HEK293 (cell line): ENCODE measurements around the gene NMS.

ENCODE experiments used
- CTCF ChIA-PET: fragments of 350-600 bp; formaldehyde crosslinking; extraction: SDS; loops from one replicate; lab custom pipeline; 2021; ENCODE audit warnings: antibody characterized with exemption; lab: Yijun Ruan, JAX
- POLR2A ChIA-PET: fragments of 300-600 bp; formaldehyde crosslinking; extraction: SDS; loops from one replicate; lab custom pipeline; 2020; ENCODE audit warnings: antibody characterized with exemption, inconsistent platforms; lab: Yijun Ruan, JAX
- H3K27ac ChIP-seq: fragments of 200-500 bp; sonication (Bioruptor generic); 2 replicates; pipeline ENCODE4 v1.5.1; 2014; ENCODE audit warnings: low read depth, low read length, control low read depth, inconsistent platforms; ENCODE audit errors: extremely low read depth
- H3K36me3 ChIP-seq, 2 experiments: fragments of 200-500 bp in 1 of 2; sonication (Bioruptor generic) in 1 of 2; 1 replicate in 1 of 2; 2 replicates in 1 of 2; pipeline ENCODE4 v1.5.1; 2014 to 2017; ENCODE audit warnings: inconsistent platforms in 2 of 2, low read length in 2 of 2; ENCODE audit not compliant: control insufficient read depth in 2 of 2, insufficient read depth in 1 of 2
- H3K4me1 ChIP-seq: fragments of 200-500 bp; sonication (Bioruptor generic); 2 replicates; pipeline ENCODE4 v1.5.1; 2014; ENCODE audit warnings: mild to moderate bottlenecking, low read length, inconsistent platforms; ENCODE audit not compliant: control insufficient read depth, insufficient read depth
- H3K4me3 ChIP-seq: 2 replicates; pipeline ENCODE4 v1.5.1; 2011; ENCODE audit warnings: low read depth, mild to moderate bottlenecking, control low read depth, low read length, moderate library complexity
- H3K9me3 ChIP-seq: fragments of 200-500 bp; sonication (Bioruptor generic); 2 replicates; pipeline ENCODE4 v1.5.1; 2014; ENCODE audit warnings: low read depth, low read length, inconsistent platforms; ENCODE audit not compliant: control insufficient read depth, insufficient read depth
- MEIS1 ChIP-seq: sonication (generic); formaldehyde crosslinking; IDR thresholded peaks from 2 replicates; pipeline ENCODE4 v1.8.1; 2022; ENCODE audit warnings: missing genetic modification reagents, mild to moderate bottlenecking, borderline replicate concordance
- SALL2 ChIP-seq: fragments of 450-650 bp; formaldehyde crosslinking; IDR thresholded peaks from 2 replicates; pipeline ENCODE4 v1.5.0; 2017; ENCODE audit warnings: missing biosample characterization, mild to moderate bottlenecking, missing genetic modification characterization, borderline replicate concordance
- SETDB1 ChIP-seq: IDR thresholded peaks from one replicate; pipeline ENCODE4 v1.6.1; 2017; ENCODE audit warnings: mild to moderate bottlenecking, low read length, moderate library complexity, mixed read lengths; ENCODE audit not compliant: insufficient read length
- ZFP3 ChIP-seq: fragments of 450-650 bp; formaldehyde crosslinking; IDR thresholded peaks from 2 replicates; pipeline ENCODE4 v1.5.1; 2016; ENCODE audit warnings: low read depth, missing biosample characterization, missing genetic modification characterization
- ZNF133 ChIP-seq: fragments of 450-650 bp; formaldehyde crosslinking; IDR thresholded peaks from 2 replicates; pipeline ENCODE4 v1.5.1; 2016; ENCODE audit warnings: missing biosample characterization, missing genetic modification characterization
- ZNF248 ChIP-seq: fragments of 450-650 bp; formaldehyde crosslinking; IDR thresholded peaks from 2 replicates; pipeline ENCODE4 v1.5.1; 2017; ENCODE audit warnings: missing biosample characterization, missing genetic modification characterization
- ZNF426 ChIP-seq: fragments of 450-650 bp; formaldehyde crosslinking; IDR thresholded peaks from 2 replicates; pipeline ENCODE4 v1.5.1; 2017; ENCODE audit warnings: missing biosample characterization, missing genetic modification characterization, mild to moderate bottlenecking, inconsistent platforms, moderate library complexity
- ZNF596 ChIP-seq: fragments of 450-650 bp; IDR thresholded peaks from 2 replicates; pipeline ENCODE4 v1.5.0; 2018; ENCODE audit warnings: missing biosample characterization, mild to moderate bottlenecking, missing genetic modification characterization, moderate library complexity
- ZNF610 ChIP-seq: fragments of 450-650 bp; formaldehyde crosslinking; IDR thresholded peaks from 2 replicates; pipeline ENCODE4 v1.5.1; 2016; ENCODE audit warnings: missing biosample characterization, missing genetic modification characterization, borderline replicate concordance
- ZNF623 ChIP-seq: fragments of 450-650 bp; formaldehyde crosslinking; IDR thresholded peaks from 2 replicates; pipeline ENCODE4 v1.5.1; 2016; ENCODE audit warnings: missing biosample characterization, missing genetic modification characterization
- TF ChIP-seq, protein P1 (sequence below): fragments of 450-650 bp; IDR thresholded peaks from 2 replicates; pipeline ENCODE4 v1.5.1; 2018; ENCODE audit warnings: missing biosample characterization, missing genetic modification characterization
- TF ChIP-seq, protein P2 (sequence below): fragments of 450-650 bp; formaldehyde crosslinking; conservative IDR thresholded peaks from 2 replicates; pipeline ENCODE4 v1.5.1; 2016; ENCODE audit warnings: low read depth, missing biosample characterization, missing genetic modification characterization
- TF ChIP-seq, protein P3 (sequence below): fragments of 450-650 bp; formaldehyde crosslinking; IDR thresholded peaks from 2 replicates; pipeline ENCODE4 v1.5.1; 2016; ENCODE audit warnings: missing biosample characterization, missing genetic modification characterization
- TF ChIP-seq, protein P4 (sequence below): fragments of 450-650 bp; formaldehyde crosslinking; IDR thresholded peaks from 2 replicates; pipeline ENCODE4 v1.5.1; 2016; ENCODE audit warnings: missing biosample characterization, missing genetic modification characterization, low read depth
- TF ChIP-seq, protein P5 (sequence below): fragments of 450-650 bp; formaldehyde crosslinking; IDR thresholded peaks from 2 replicates; pipeline ENCODE4 v1.5.1; 2017; ENCODE audit warnings: missing biosample characterization, mild to moderate bottlenecking, missing genetic modification characterization, moderate library complexity

NMS gene

DNA sequence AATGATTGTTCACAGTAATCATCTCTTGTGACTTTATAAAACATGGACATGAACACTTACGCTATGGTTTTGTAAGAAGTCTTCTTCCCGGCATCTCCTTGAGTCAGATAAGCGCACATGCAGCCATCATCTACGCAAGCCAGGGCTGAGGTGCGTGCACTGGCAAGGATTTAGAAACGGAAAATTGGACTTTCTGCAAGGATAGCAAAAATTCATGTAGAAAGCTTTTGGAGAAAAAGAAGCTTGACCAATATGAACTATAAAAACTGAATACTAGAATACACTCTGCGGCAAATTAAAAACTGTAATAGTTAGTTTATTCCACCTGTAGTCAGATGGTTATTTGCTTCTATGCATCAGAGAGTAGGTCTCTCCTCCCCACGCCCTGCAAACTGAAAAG is 6.3 kb downstream of the NMS start:
- no peak overlapping the region for H3K4me3 ChIP-seq
- ChIA-PET CTCF (no interaction called here), POLR2A (interaction anchor here (0.6 kb wide), 1 partner anchor 1875 kb away, joined by 5 read pairs; no protein-coding TSS in a partner anchor)
- H3K4me1 ChIP-seq = no peaks in the 10 kb centered on the region
- no peaks in the 10 kb centered on the region for H3K9me3 ChIP-seq
- no peaks in the 10 kb centered on the region for H3K36me3 ChIP-seq
- H3K27ac ChIP-seq = no peak overlapping the region
- TF ChIP-seq ZFP3 (no peak), ZNF623 (tag by site-specific recombination) (no peak), SALL2 (tag by site-specific recombination) (no peak), MEIS1 (CRISPR knock-in tag) (no peak), ZNF248 (tag by site-specific recombination) (no peak), ZNF426 (tag by site-specific recombination) (no peak), ZNF133 (tag by site-specific recombination) (no peak), ZNF610 (tag by site-specific recombination) (no peak), SETDB1 (no peak), ZNF596 (tag by site-specific recombination) (no peak)
- TF ChIP-seq, protein P1, sequence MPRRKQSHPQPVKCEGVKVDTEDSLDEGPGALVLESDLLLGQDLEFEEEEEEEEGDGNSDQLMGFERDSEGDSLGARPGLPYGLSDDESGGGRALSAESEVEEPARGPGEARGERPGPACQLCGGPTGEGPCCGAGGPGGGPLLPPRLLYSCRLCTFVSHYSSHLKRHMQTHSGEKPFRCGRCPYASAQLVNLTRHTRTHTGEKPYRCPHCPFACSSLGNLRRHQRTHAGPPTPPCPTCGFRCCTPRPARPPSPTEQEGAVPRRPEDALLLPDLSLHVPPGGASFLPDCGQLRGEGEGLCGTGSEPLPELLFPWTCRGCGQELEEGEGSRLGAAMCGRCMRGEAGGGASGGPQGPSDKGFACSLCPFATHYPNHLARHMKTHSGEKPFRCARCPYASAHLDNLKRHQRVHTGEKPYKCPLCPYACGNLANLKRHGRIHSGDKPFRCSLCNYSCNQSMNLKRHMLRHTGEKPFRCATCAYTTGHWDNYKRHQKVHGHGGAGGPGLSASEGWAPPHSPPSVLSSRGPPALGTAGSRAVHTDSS (tag by site-specific recombination) = no peak
- TF ChIP-seq, protein P2, sequence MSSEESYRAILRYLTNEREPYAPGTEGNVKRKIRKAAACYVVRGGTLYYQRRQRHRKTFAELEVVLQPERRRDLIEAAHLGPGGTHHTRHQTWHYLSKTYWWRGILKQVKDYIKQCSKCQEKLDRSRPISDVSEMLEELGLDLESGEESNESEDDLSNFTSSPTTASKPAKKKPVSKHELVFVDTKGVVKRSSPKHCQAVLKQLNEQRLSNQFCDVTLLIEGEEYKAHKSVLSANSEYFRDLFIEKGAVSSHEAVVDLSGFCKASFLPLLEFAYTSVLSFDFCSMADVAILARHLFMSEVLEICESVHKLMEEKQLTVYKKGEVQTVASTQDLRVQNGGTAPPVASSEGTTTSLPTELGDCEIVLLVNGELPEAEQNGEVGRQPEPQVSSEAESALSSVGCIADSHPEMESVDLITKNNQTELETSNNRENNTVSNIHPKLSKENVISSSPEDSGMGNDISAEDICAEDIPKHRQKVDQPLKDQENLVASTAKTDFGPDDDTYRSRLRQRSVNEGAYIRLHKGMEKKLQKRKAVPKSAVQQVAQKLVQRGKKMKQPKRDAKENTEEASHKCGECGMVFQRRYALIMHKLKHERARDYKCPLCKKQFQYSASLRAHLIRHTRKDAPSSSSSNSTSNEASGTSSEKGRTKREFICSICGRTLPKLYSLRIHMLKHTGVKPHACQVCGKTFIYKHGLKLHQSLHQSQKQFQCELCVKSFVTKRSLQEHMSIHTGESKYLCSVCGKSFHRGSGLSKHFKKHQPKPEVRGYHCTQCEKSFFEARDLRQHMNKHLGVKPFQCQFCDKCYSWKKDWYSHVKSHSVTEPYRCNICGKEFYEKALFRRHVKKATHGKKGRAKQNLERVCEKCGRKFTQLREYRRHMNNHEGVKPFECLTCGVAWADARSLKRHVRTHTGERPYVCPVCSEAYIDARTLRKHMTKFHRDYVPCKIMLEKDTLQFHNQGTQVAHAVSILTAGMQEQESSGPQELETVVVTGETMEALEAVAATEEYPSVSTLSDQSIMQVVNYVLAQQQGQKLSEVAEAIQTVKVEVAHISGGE (tag by site-specific recombination) = no peak
- TF ChIP-seq, protein P3, sequence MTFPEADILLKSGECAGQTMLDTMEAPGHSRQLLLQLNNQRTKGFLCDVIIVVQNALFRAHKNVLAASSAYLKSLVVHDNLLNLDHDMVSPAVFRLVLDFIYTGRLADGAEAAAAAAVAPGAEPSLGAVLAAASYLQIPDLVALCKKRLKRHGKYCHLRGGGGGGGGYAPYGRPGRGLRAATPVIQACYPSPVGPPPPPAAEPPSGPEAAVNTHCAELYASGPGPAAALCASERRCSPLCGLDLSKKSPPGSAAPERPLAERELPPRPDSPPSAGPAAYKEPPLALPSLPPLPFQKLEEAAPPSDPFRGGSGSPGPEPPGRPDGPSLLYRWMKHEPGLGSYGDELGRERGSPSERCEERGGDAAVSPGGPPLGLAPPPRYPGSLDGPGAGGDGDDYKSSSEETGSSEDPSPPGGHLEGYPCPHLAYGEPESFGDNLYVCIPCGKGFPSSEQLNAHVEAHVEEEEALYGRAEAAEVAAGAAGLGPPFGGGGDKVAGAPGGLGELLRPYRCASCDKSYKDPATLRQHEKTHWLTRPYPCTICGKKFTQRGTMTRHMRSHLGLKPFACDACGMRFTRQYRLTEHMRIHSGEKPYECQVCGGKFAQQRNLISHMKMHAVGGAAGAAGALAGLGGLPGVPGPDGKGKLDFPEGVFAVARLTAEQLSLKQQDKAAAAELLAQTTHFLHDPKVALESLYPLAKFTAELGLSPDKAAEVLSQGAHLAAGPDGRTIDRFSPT (tag by site-specific recombination) = no peak
- TF ChIP-seq, protein P4, sequence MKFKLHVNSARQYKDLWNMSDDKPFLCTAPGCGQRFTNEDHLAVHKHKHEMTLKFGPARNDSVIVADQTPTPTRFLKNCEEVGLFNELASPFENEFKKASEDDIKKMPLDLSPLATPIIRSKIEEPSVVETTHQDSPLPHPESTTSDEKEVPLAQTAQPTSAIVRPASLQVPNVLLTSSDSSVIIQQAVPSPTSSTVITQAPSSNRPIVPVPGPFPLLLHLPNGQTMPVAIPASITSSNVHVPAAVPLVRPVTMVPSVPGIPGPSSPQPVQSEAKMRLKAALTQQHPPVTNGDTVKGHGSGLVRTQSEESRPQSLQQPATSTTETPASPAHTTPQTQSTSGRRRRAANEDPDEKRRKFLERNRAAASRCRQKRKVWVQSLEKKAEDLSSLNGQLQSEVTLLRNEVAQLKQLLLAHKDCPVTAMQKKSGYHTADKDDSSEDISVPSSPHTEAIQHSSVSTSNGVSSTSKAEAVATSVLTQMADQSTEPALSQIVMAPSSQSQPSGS (tag by site-specific recombination) = no peak
- TF ChIP-seq, protein P5, sequence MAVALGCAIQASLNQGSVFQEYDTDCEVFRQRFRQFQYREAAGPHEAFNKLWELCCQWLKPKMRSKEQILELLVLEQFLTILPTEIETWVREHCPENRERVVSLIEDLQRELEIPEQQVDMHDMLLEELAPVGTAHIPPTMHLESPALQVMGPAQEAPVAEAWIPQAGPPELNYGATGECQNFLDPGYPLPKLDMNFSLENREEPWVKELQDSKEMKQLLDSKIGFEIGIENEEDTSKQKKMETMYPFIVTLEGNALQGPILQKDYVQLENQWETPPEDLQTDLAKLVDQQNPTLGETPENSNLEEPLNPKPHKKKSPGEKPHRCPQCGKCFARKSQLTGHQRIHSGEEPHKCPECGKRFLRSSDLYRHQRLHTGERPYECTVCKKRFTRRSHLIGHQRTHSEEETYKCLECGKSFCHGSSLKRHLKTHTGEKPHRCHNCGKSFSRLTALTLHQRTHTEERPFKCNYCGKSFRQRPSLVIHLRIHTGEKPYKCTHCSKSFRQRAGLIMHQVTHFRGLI (tag by site-specific recombination) = no peak
